Heart left ventricle (tissue), 13 donors: Measurements from ENCODE around the gene MGST3.
"Not testable (repeated sequence)": the region's sequence is repeated elsewhere in the genome, so short reads cannot be mapped to it uniquely, and the experiment has no call there.

Experiments used
- CTCF ChIP-seq, 12 donors: fragments of 200-600 bp; sonication (generic) in 4 of 12; IDR thresholded peaks; one replicate each; pipeline versions ENCODE4 v1.5.0 to v1.8.0; 2018 to 2022; ENCODE audit warnings: antibody characterized with exemption in 12 of 12, mild to moderate bottlenecking in 5 of 12
- POLR2A ChIP-seq, 2 donors: fragments of 450-650 bp; IDR thresholded peaks; one replicate each; pipeline ENCODE4 v1.6.1; 2017; ENCODE audit warnings: antibody characterized with exemption in 2 of 2, mild to moderate bottlenecking in 2 of 2, moderate library complexity in 2 of 2
- donor health status: ischemic (EF 13 %, LVEDD 7.1; RV severe dilation, severe dysfunction).
- donor health status: DM: no; HTN: yes; CAD: no.
- donor health status: DM: no; HTN: no; CAD: no.
- donor health status: ischemic (EF 25% LVEDD 6.9; RV normal size, moderate dysfunction).
- donor health status: ischemic (EF 25% LVEDD 5.7; RV mildly dilated, moderate dysfunction).
- donor health status: ischemic (EF 35%, LVEDD 5.7; RV mildly dilated, moderate dysfunction).
- donor health status: nonischemic (EF 11% LVEDD 7.7; RV severe dilation, severe dysfunction).
- donor health status: DM: yes; HTN: yes; CAD: no.
- donor health status: PGD.
- donor health status: ischemic (EF 29% LVEDD 5.4; RV normal size, mild dysfunction).
- donor health status: nonischemic (EF 23%, LVEDD 6.1; RV moderate dilation, normal function).

- TF ChIP-seq CTCF, POLR2A (IDR thresholded peaks at IDR 0.05): not testable (repeated sequence)
Measured at GRCh38 chr1:165591391-165591790, 39.6 kb upstream of the MGST3 start.
